ENCODE data around the gene CCDC159.
"Not testable (repeated sequence)": the region's sequence is repeated elsewhere in the genome, so short reads cannot be mapped to it uniquely, and the experiment has no call there.

The CCDC159 gene, protein sequence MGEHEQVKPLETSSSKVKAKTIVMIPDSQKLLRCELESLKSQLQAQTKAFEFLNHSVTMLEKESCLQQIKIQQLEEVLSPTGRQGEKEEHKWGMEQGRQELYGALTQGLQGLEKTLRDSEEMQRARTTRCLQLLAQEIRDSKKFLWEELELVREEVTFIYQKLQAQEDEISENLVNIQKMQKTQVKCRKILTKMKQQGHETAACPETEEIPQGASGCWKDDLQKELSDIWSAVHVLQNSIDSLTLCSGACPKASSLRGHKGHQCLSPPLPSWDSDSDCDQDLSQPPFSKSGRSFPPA

GRCh38 chr19:11346104-11346940 is at the start of gene CCDC159, which contains the start of gene TMEM205:
Gene CCDC159 (plus strand): TSS chr19:11346519. CDS start chr19:11346607, 88 bp downstream.
Gene TMEM205 (minus strand): TSS chr19:11346268. CDS start chr19:11345619, 649 bp downstream.
- peak; percentile 99 for DNase-seq

DNA sequence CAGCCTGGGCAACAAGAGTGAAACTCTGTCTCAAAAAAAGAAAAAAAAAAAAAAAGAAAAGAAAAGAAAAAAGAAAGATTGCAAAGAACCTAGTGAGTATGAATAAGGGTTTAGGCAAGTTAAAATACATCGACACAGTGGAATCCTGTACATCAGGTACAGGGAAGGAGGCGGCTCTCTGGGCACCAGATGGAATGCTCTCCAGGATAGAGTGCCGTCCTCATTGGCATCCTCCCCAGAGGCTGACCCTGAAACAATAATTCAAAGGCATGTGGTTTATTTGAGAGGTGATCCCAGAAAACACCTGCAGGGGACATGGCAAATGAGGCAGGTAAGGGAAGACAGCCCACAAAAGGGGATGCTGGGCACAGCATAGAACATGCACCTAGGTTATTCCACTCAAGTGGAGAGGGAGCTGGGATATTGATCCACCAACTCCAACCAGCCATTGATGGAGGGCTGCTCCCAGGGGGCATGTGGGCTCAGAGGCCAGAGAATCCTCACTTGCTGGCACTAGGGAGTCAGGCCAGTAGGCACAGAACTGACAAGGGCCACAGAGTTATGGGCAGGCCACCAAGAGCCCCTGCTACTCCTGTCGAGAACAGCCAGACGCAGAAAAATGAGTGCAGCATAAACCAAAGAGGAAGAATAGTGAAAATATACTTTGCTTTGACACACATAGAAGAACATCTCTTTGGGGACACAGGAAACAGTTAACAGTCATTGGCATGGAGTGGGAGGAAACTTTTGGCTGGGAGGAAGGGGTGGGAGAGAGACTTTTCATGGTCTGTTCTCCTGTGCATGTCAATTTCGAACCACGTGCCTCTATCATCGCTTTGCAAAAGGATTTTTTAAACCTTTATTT is 46.1 kb upstream of the CCDC159 start:
- DNase-seq: no peak

DNA sequence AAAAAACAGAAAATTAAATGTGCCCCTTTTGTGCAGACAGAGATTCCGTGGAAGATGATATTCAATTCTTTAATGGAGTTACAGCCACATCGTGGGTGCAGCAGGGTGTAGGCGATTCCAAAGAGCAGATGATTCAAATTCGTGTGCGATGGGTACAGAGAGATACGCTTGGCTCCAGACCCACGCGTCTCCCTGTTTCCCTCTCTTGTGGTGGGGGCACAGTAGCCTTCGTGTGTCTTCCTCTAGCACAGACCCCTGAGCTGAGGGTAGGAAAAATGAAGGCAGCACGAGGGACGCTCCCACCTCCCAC is 45.6 kb upstream of the CCDC159 start:
- no peak for DNase-seq

- no peak for DNase-seq
These were observed 41.4 kb upstream of the CCDC159 start for GRCh38 chr19:11304936-11305335.

- DNase-seq: no peak
These were observed 40.0 kb upstream of the CCDC159 start for GRCh38 chr19:11306337-11306736.

- not testable (repeated sequence) for DNase-seq
These were observed 25.9 kb upstream of the CCDC159 start for GRCh38 chr19:11320278-11320995.

GRCh38 chr19:11321191-11322126 is 24.9 kb upstream of the CCDC159 start:
- no peak for DNase-seq

GRCh38 chr19:11322269-11323024 is 23.9 kb upstream of the CCDC159 start:
- no peak for DNase-seq

DNA sequence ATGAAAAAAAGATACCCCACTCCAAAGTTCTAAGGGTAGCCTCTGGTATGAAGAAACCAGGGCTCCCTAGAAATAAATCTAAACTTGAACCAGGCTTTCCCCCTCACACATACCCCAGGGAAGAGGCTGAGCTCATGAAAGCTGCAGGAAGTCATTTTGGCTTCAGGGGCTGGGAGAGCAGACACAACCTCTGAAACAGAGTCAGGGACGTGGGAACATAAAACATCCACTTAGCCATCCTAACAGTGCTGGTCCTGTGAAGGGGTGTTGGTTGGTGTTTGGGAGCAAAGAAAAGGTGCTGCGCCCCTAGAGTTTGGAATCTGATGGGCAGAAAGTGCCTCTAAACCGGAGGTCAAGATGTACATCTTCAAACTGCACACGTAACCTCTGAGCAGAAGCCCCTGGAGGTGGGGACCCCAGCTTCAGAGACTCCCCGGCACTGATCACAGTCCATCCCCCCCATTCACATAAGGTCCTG is 22.7 kb upstream of the CCDC159 start:
- DNase-seq: no peak

DNA sequence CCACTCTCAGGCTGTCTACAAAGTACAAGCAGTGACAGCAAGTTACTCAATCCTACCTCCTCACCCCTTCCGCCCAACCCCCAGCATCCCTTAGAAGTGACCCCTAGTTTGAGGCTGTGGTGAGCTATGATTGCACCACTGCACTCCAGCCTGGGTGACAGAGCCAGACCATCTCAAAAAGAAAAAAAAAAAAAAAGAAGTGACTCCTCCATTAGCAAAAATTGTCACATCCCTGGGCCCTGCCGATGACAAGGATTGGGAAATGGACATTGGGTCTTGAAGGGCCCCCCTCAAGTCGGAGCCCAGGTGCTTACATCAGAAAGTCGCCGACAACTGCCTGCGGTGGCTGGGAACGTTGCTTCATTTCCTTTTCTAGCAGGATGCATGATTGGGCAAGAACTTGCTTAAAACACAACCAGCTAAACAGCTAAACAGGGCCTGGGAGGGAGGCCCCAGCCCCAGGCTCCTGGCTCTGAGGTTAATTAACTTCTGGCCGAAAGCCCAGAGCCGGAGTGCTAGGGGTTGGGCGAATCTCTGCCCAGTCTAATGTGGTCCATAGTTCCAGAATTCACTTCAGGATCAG is 22.1 kb upstream of the CCDC159 start:
- peak; percentile 71 for DNase-seq

GRCh38 chr19:11324748-11325389 is 21.4 kb upstream of the CCDC159 start:
- DNase-seq: no peak

DNA sequence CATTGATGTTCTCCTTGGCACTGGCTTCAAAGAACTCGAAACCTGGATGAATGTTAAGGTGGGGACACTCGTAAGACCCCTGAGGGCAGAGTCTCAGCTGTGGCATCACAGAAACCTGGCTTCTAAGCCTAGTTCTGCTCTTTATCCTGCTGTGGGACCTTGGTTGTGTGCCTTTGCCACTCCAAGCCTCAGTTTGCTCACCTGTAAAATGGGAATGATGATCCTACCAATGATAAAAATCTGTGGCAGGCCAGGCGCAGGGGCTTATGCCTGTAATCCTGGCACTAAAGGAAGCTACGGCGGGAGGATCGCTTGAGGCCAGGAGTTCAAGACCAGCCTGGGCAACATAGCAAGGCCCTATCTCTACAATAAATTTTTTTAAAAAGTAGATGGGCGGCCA is 20.8 kb upstream of the CCDC159 start:
- DNase-seq: no peak

DNA sequence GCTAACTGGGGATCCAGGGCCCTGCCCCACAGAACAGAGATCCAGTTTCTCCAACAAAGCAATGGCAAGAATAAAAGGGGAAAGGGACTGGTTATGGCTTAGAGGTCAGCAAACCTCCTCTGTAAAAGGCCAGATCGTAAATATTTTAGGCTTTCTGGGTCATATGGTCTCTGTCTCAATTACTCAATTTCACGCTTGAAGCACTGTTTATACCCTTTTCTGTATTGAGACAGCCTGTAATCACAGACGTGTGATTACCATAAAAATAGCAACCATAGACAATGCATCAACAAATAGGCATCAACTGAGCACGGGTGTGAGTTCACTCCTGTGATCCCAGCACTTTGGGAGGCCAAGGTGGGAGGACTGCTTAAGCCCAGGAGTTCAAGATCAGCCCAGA is 16.2 kb upstream of the CCDC159 start:
- DNase-seq: no peak

GRCh38 chr19:11331502-11331901 is 14.8 kb upstream of the CCDC159 start:
- no peak for DNase-seq

DNA sequence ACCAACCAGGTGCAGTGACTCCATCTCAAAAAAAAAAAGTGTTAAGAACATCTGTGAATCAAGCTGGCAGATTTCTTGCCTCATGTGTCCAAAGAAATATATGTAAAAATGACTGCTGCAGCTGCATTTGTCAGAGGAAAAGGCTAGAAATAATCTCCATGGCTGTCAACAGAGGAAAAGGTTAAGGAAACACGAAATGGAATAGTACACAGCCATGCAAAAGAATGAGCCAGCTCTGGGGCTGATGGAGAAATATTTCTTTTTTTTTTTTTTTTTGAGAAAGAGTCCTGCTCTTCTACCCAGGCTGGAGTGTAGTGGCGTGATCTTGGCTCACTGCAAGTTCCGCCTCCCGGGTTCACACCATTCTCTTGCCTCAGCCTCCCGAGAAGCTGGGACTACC is 13.5 kb upstream of the CCDC159 start:
- DNase-seq: no peak

GRCh38 chr19:11333838-11334237 is 12.5 kb upstream of the CCDC159 start:
- DNase-seq: not testable (repeated sequence)

DNA sequence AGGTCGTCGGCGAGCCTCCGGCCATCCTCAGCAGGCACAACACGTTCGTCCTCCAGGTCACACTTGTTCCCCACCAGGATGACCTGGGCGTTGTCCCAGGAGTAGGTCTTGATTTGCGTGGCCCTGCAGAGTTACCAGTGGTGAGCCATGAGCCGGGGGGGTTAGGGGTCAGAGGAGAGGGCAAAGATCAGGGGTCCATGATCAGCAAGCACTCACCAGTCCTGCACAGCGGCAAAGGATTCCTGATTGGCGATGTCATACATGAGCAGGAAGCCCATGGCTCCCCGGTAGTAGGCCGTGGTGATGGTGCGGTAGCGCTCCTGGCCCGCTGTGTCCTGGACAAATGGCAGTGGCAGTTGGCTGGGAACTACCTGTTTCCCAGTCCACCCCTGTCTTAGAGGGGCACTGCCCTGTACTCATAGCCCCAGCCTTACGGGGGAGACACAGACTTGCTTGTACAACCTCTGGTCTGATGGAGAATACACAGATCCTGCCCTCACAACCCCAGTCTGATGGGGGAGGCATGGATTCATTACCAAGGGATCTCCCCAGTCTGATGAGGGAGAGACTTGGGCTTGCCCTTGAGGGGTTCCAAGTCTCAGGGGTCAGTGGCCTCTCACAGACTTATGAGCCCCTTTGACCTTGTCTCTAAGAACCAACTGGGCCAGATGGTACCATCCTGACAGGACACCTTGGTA is 10.7 kb upstream of the CCDC159 start:
- DNase-seq: no peak

DNA sequence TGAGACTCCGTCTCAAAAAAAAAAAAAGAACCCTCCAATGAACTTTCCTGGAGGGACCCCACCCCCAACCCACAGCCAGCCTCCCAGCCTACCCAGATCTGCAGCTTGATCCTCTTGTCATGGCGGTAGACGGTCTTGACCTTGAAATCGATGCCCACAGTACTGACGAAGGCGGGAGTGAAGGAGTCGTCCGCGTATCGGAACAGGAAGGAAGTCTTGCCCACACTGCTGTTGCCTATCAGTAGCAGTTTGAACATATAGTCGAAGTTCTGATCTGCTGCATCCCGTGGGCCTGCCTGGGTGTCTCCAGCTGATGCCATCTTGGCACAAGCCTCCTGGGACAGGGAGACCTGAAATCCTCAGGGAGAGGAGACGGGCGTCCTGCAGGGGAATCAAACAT is 9.2 kb upstream of the CCDC159 start:
- DNase-seq: no peak

GRCh38 chr19:11338121-11338520 is 8.2 kb upstream of the CCDC159 start:
- no peak for DNase-seq

Data from eye (tissue), 1 donor.